NCI-H526 treated with DMSO at 0.1 percent for 48 hours (cell line): Measurements from ENCODE around the gene LALBA.
"Not testable (repeated sequence)": the region's sequence is repeated elsewhere in the genome, so short reads cannot be mapped to it uniquely, and the experiment has no call there.

Experiments
- DNase-seq: peaks from one replicate; lab custom pipeline; 2025; lab: John Stamatoyannopoulos, UW

LALBA gene

DNA sequence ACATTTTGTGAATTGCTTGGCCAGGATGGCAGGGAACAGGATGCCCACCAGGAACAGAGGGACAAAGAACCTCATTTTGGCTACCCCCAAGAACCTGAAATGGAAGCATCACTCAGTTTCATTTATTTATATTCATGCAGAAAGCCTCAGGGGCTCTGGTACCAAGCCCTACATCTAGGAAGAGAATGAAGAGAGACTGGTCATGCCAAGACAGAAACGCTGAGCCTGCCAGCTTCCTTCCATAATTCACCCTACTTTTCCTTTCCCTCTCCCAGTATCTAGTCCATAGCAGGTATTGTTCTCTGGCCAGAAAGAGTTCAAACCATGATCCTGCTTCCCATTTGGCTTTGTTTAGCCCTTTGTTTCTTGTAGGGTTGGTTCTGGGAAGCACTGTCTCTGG, at the start of gene LALBA:
Gene LALBA, minus strand, starts transcription at position 101 of the 400 bp plus-strand sequence. Its CDS starts 26 bp downstream, at position 75.
- DNase-seq = no peak

DNA sequence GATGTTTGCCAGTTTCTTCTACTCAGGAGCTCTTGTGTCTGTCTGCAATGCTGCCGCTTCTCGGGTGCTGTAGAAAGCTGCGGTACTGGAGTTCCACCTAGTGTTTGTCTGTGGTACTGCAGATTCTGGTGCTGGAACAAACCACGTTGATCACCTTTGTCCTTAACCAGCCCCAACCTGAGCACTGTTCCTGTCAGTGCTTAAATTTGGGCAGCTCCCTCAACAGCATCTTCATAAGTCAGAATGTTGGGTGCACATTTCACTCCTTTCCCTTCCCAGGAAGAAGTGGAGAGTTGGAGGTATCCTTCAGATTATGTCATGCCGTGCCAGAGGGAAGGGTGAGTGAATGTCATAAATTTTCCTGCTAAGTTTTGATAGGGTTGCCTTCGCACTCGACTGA, 48.7 kb upstream of the LALBA start:
- DNase-seq = peak; percentile 57

DNA sequence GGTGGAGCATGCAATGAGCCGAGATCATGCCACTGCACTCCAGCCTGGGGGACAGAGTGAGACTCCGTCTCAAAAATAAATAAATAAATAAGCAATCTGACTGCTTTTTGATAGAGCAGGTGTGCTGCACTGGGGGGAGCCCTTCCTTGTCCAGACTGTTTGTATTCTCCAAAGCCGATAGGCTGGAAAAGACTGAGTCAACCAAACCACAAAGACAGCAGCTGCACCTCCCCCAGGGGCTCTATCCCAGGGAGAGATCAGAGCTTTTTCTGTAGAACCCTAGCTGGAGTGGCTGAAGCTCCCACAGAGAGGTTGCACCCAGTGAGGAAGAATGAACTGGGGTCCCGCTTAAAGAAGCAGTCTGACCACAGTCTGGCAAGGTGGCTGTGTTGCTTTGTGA, 45.8 kb upstream of the LALBA start:
- no peak for DNase-seq

DNA sequence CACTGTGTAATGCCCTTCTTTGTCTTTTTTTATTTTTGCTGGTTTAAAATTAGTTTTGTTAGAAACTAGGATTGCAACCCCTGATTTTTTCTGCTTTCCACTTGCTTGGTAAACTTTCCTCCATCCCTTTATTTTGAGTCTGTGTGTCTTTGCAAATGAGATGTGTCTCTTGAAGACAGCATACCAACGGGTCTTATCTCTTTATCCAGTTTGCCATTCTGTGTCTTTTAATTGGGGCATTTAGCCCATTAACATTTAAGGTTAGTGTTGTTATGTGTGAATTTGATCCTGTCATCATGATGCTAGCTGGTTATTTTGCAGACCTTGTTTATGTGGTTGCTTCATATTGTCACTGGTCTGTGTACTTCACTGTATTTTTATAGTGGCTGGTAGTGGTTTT, 43.5 kb upstream of the LALBA start:
- no peak for DNase-seq

DNA sequence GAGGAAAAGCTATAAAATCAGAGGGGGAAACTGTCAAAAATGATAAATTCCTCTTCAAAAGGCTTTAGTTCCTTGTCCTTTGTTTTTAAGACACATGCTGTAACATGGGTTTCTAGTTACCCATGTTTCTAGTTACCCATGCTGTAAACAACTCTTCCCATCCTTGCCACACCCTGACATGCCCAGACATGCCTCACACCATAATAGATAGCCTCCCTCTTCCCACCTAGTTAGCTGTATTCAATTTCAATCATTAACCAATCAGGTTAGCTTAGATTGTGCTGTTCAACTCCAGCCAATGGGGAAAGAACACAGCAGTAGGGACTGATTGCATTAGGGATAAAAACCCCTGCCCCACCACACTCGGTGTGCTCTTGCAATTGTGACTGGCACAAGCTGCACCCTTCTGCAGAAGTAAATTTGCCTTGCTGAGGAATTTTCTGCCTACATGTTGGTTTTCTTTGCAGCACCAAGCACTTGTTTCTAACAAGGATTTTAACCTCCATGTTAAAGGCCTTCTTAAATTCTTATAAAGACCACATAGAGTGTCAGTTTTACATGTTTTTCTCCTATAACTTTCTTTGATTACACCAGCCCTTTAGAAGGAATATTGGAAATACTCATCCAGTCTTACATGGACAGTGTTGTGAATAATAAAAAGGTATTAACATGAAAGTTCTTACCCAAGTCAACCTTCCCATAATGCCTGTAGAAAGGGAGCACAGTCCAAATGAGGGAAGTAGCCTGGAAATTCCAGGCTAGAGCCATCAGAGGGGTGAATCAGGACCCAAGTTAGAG, 32.5 kb upstream of the LALBA start:
- no peak for DNase-seq

DNA sequence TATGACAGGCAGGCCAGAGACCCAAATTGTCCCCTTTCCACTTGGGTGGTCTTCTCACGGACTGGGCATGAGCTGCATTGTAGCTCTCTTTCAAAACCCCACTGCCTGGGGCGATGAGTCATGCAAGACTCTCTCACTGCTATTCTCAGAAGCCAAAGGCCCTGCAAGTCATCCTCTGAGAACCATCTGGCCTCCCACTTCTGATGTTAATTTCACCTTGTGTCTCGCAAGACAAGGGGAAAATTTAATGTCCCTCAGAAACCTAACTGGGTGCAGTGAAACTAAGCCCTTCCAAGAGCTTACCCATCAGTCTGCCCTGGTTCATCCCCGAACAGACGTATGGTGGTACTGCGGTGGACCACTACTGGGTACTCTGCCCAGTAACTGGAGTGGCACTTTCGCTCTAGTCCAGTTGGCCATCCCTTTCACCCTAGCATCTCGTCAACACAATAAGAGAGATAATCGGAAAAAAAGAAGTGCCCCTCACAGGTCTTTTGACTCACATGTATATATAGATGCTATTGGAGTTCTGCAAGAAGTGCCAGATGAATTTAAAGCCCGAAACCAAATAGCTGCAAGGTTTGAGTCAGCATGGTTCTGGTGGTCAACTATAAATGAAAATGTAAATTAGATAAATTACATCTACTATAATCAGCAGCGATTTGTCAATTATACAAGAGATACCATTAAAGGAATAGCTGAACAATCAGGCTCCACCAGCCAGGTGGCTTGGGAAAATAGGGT, 31.3 kb upstream of the LALBA start:
- DNase-seq = no peak

DNA sequence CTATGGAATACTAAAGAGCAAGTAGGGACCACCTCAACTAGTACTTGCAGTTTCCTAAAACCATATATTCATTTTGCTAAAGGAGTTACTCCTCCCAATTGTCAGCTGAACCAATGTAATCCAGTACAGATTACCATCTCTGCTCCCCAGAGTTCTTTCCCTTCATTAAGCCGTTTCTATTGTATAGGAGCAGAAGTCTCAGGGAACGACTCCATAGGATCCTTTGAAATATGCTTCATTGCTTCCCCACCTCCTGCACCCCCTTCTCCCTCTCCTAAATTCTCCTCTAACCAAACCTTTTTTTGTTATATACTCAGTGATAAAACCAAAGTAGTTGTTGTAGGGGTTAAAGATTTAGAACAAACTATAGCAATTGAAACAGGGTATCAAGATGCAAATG, 30.7 kb upstream of the LALBA start:
- no peak for DNase-seq

DNA sequence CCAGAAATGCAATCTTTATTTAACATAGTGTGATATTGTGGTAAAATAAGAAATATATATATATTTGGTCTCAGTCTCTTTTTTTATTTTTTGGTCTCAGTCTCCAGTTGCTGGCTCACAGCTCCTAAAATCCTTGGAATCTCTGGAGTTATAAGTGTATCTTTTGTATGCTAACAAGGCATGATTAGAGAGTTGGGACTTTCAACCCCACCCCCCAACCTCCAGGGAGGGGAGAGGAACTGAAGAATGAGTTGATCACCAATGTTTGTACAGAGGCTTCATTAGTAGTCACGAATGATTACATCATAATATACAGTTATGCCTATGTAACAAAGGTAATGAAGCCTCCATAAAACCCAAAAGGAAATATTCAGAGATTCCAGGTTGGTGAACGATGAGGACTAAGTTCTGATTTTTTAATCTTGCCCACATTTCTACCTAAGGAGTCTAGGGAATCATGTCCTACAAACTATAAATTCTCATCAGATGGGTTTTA, 22.8 kb upstream of the LALBA start:
- no peak for DNase-seq

DNA sequence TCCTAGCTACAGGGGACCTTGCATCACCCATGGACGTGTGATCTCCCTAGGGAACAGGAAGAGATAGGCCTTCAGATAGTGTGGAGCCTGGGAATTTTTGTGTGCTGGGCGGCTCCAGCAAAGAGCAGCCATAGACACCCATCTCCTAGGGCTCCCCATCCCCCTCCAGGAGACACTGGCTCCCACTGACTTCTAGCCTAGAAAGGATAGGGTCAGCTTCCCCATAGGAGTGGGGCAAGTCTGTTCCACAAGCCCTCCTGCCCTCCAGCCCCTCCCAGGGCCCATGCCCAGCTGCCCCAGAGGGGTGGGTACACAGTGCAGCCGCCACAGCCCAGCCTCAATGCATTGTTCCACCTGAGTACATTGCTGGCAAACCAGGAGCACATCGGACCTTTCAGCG, 16.5 kb upstream of the LALBA start:
- no peak for DNase-seq

DNA sequence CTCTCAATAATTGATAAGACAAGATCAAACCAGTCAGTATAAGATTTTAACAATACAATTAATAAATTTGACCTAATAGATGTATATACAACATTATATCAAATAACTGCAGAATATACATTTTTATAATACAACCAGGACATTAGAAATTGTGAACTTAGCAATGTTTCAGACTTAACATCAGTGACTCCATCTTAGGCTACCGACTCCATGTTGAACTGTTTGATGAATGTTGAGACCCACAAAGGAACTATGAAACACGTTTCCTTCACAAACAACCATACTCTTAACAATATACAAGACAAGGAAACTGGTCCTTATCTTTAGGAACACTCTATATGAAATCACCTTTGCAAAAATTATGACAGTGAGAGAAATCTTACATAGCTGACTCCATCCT, 13.9 kb upstream of the LALBA start:
- no peak for DNase-seq

DNA sequence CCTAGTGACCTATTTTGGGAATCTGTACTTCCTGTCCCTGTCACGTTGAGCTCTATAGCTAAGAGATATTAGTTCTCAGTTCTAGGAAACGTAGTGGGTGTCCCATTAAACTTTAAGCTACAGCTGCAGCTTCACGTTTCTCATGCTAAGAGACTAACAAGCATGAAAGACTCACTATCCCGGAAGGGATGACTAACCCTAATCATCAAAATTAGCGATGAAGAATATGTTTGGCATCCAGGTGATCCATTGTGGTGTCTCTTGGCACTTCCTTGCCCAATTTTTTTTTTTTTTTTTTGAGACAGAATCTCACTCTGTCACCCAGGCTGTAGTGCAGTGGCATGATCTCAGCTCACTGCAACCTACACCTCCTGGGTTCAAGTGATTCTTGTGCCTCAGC, 11.0 kb upstream of the LALBA start:
- DNase-seq = no peak

DNA sequence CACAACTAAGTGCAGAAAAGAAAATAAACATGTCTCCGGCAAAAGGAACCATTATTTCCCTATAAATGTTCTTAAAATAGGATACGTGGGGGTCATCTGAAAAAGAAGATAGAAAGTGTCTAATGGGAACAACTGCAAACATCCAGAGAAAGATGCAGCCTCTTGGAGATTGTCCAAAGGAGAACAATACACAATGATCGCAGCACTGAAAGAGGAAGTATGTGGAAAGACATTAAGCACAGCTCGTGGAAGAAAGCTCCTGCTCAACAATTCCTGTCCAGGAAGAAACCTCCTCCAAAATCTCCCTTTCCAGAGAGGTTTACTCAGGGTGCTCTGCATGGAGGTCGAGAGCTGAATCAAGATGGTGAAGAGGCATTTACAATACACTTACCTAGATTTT, 2.5 kb upstream of the LALBA start:
- no peak for DNase-seq

DNA sequence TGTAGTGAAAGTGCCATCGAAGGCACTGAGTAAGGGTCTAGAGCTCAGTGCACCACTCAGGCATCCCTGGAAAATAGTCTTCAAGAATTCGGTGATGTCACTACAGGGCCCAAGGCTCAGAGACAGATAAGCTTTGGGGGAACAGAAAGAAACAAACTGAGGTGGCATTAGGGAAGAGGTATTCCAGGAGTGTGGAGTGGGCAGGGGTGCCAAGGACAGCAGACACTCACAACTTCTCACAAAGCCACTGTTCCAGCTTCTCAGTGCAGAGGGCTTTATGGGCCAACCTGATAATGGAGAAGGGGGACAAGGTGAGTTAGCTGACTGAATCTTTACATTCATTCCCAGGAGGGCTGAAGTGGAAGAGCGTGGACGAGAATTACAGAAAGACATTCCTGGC, 2.1 kb downstream of the LALBA start:
- DNase-seq = no peak

DNA sequence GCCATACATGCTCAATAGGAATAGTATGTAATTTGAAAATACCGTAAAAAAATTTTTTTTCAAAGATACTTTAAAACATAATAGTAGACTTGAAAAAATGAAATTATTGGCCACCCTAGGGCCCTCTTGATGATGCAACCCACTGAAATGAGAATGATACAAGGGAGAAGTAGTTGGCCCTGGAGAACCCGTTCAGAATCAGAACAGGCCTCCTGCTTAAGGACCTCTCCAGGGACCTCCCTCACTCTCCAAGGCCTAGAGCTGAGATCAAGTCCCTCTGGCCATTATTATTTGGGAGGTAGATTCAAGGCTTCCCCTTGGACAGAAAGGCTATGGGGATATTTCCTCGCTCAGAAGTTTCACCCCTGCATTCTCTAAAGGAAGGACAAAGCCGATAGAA, 11.9 kb downstream of the LALBA start:
- DNase-seq = no peak

DNA sequence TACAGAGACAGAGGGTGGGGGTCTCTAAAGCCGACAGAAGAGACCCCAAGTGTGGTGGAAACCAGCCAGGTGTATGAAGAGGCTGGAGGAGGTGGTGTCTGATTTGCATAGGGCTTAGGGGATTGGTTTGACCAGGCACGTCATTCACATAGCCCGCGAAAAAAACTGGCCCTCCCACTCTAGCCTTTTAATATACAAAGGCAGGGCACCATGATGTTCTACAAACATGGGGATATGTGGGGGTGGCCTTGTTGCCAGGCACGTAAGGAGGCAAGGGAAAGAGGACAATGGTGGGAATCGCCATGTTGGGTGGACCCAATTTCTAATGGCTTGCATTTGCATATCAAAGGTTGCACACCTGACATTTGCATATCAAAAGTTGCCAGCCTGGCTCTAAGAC, 13.2 kb downstream of the LALBA start:
- no peak for DNase-seq

DNA sequence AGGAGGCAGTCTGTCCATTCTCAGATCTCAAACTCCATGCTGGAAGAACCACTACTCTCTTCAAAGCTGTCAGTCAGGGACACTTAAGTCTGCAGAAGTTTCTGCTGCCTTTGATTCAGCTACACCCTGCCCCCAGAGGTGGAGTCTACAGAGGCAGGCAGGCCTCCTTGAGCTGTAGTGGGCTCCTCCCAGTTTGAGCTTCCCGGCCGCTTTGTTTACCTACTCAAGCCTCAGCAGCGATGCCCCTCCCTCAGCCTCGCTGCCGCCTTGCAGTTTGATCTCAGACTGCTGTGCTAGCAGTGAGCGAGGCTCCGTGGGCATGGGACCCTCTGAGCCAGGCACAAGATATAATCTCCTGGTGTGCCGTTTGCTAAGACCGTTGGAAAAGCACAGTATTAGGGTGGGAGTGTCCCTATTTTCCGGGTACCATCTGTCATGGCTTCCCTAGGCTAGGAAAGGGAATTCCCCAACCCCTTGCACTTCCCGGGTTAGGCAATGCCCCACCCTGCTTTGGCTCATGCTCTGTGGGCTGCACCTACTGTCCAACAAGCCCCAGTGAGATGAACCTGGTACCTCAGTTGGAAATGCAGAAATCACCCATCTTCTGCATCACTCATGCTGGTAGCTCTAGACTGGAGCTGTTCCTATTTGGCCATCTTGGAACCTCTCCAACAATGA, 16.0 kb downstream of the LALBA start:
- not testable (repeated sequence) for DNase-seq

DNA sequence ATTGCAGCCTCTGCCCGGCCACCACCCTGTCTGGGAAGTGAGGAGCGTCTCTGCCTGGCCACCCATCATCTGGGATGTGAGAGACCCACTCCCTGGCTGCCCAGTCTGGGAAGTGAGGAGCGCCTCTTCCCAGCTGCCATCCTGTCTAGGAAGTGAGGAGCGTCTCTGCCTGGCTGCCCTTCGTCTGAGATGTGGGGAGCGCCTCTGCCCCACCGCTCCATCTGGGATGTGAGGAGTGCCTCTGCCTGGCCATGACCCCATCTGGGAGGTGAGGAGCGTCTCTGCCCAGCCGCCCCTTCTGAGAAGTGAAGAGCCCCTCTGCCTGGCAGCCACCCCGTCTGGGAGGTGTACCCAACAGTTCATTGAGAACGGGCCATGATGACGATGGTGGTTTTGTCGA, 18.2 kb downstream of the LALBA start:
- not testable (repeated sequence) for DNase-seq

DNA sequence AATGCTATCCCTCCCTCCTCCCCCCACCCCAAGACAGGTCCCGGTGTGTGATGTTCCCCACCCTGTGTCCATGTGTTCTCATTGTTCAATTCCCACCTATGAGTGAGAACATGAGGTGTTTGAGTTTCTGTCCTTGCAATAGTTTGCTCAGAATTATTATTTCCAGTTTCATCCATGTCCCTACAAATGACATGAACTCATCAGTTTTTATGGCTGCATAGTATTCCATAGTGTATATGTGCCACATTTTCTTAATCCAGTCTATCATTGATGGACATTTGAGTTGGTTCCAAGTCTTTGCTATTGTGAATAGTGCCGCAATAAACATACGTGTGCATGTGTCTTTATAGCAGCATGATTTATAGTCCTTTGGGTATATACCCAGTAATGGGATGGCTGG, 22.8 kb downstream of the LALBA start:
- not testable (repeated sequence) for DNase-seq

DNA sequence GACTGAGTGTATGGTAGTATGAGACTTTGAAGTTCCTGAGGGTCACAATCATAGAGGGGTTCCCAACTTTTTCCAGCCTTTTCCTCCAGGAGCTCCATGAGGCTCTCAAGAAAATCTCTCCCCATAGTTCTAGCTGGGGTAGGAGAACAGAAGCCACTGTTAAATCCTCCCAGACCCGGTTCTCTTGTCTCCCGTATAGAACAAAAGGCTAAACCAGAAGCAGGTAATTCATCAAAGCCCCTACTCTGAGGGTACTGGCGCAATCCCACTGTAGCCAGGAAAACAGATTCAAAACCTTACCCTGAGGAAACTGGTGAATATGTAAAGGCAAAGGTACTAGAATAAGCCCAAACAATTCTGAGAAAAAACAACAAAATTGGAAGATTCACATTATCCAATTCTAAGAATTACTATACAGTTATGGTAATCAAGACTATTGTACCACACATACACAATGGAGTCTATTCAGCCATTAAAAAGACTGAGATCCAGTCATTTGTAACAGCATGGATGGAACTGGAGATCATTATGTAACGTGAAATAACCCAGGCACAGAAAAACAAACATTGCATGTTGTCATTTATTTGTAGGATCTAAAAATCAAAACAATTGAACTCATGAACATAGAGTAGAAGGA, 23.9 kb downstream of the LALBA start:
- no peak for DNase-seq

DNA sequence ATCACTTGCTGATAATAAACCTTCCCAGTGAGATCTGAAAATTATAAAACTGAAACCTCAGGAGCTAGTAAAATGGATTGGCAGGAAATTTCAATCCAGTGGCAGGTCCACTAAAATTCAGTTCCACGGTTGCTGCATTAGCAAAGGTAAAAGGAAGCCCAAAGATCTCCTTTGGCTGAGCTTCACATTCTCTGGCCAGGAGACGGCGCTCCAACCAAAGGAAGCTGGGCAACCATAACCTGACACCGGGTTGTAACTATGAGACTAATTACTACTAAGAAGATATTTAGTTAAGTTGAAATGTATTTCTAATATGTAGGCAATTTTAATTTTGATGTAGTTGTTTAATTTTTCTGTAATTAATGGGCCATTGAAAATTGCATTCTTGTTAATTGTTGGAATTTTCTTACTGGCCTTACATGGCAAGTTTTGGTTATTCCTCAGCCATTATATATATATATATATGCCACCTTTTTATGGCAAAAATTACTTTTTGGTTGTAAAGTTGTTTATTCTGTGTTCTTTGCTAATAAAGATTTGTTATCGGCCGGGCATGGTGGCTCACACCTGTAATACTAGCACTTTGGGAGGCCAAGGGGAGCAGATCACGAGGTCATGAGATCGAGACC, 27.4 kb downstream of the LALBA start:
- DNase-seq = peak; percentile 17

DNA sequence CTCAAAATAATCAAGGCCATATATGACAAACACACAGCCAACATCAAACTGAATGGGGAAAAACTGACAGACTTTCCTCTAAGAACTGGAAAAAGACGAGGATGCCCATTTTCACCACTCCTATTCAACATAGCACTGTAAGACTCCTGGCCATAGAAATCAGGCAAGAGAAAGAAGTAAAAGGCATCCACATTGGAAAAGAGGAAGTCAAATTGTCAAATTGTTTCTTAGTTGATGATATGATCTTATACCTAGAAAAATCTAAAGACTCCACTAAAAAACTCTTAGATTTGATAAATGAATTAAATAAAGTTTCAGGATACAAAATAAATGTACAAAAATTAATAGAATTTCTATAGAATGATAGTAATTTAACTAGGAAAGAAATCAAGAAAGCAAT, 33.2 kb downstream of the LALBA start:
- no peak for DNase-seq

DNA sequence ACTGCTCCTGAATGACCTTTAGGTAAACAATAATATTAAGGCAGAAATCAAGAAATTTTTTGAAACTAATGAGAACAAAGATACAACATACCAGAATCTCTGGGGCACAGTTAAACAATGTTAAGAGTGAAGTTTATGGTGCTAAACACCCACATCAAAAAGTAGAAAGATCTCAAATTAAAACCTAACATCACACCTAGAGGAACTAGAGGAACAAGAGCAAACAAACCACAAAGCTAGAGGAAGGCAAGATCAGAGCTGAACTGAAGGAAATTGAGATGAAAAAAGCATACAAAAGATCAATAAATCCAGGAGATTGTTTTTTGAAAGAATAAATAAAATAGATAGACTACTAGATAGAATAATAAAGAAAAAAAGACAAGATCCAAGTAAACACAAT, 37.2 kb downstream of the LALBA start:
- no peak for DNase-seq
